ENCODE measurements around the gene SEC14L5.

- TF ChIP-seq CTCF (IDR thresholded peaks at IDR 0.05; ENCODE audit: low read depth, low read length) (peak; percentile 57), EZH2phosphoT487 (IDR thresholded peaks at IDR 0.05; ENCODE audit: low read depth) (no peak)
Observed at GRCh38 chr16:5056352-5056751, 98.2 kb downstream of the SEC14L5 start.

All from OCI-LY3 (cell line).